DND-41 (cell line): ENCODE measurements around the gene OGG1.

Experiments
- ATAC-seq: fragments of 200-7000 bp; cut with Tn5 transposase; 3 replicates; pipeline ENCODE4 v1.9.1; 2021; ENCODE audit warnings: low read depth; ENCODE audit not compliant: insufficient read depth
- DNase-seq: peaks from one replicate; pipeline ENCODE4 v3.0.0-alpha.2; 2020
- H2AFZ ChIP-seq: 2 replicates; pipeline ENCODE4 v1.6.0; 2012; ENCODE audit warnings: low read depth, low read length
- H3K27ac ChIP-seq: 2 replicates; pipeline ENCODE4 v1.5.1; 2012; ENCODE audit warnings: low read length, inconsistent platforms
- H3K27me3 ChIP-seq: fragments of 200-600 bp; sonication (generic); 2 replicates; pipeline ENCODE4 v1.6.0; 2012; ENCODE audit warnings: low read length, mild to moderate bottlenecking, inconsistent platforms; ENCODE audit not compliant: insufficient read depth, poor library complexity
- H3K36me3 ChIP-seq: 2 replicates; pipeline ENCODE4 v1.5.1; 2012; ENCODE audit warnings: low read length, inconsistent platforms; ENCODE audit not compliant: insufficient read depth
- H3K4me1 ChIP-seq: 2 replicates; pipeline ENCODE4 v1.5.1; 2012; ENCODE audit warnings: mild to moderate bottlenecking, low read length; ENCODE audit not compliant: insufficient read depth
- H3K4me2 ChIP-seq: 2 replicates; pipeline ENCODE4 v1.6.0; 2012; ENCODE audit warnings: mild to moderate bottlenecking, moderate library complexity, low read length, inconsistent platforms; ENCODE audit not compliant: insufficient read depth
- H3K4me3 ChIP-seq, 2 experiments: fragments of 200-600 bp in 1 of 2; shearing (Covaris generic) in 1 of 2; 2 replicates each; pipeline ENCODE4 v1.5.1; 2012 to 2016; ENCODE audit warnings: inconsistent platforms in 2 of 2, low read length in 2 of 2, mild to moderate bottlenecking in 2 of 2, low read depth in 1 of 2, moderate library complexity in 1 of 2
- H3K79me2 ChIP-seq: 2 replicates; pipeline ENCODE4 v1.6.0; 2012; ENCODE audit warnings: low read length, inconsistent platforms; ENCODE audit not compliant: insufficient read depth
- H3K9ac ChIP-seq: 2 replicates; pipeline ENCODE4 v1.6.0; 2012; ENCODE audit warnings: low read depth, mild to moderate bottlenecking, inconsistent platforms, low read length, moderate library complexity
- H3K9me3 ChIP-seq: 2 replicates; pipeline ENCODE4 v1.5.1; 2012; ENCODE audit warnings: low read length, moderate library complexity, mild to moderate bottlenecking, inconsistent platforms; ENCODE audit not compliant: insufficient read depth, severe bottlenecking
- H4K20me1 ChIP-seq: 2 replicates; pipeline ENCODE4 v1.6.0; 2012; ENCODE audit warnings: low read length; ENCODE audit not compliant: insufficient read depth
- CTCF ChIP-seq: IDR thresholded peaks from 2 replicates; pipeline ENCODE4 v1.5.1; 2012; ENCODE audit warnings: borderline replicate concordance, low read length, moderate library complexity, mild to moderate bottlenecking; ENCODE audit not compliant: poor library complexity, severe bottlenecking; ENCODE audit errors: extremely low read depth
- EZH2 ChIP-seq: IDR thresholded peaks from 3 replicates; pipeline ENCODE4 v1.6.1; 2012; ENCODE audit warnings: borderline replicate concordance, low read depth, mild to moderate bottlenecking, moderate library complexity, low read length, inconsistent platforms; ENCODE audit not compliant: severe bottlenecking

OGG1 gene

GRCh38 chr3:9745521-9745920 lies 4.2 kb upstream of the OGG1 start:
- DNase-seq: no peak
- peaks cover 82% of the 10 kb centered on the region for H3K36me3 ChIP-seq
- peaks cover 14% of the 10 kb centered on the region for H3K4me1 ChIP-seq
- no peaks in the 10 kb centered on the region for H3K27me3 ChIP-seq
- H3K9me3 ChIP-seq: no peaks in the 10 kb centered on the region
- H3K27ac ChIP-seq: no peak overlapping the region
- no peaks in the 10 kb centered on the region for H3K79me2 ChIP-seq
- peaks cover 10% of the 10 kb centered on the region for H4K20me1 ChIP-seq
- no peak overlapping the region for H2AFZ ChIP-seq
- no peak overlapping the region for H3K4me3 ChIP-seq
- H3K9ac ChIP-seq: no peak overlapping the region
- no peak overlapping the region for H3K4me2 ChIP-seq
- TF ChIP-seq EZH2: no peak
- no peak for TF ChIP-seq CTCF
- no peak for ATAC-seq

GRCh38 chr3:9746330-9746729 lies 3.4 kb upstream of the OGG1 start:
- Histone ChIP-seq H3K79me2 (peaks cover 4% of the 10 kb centered on the region), H3K27me3 (no peaks in the 10 kb centered on the region), H3K4me1 (peaks cover 22% of the 10 kb centered on the region), H3K9me3 (no peaks in the 10 kb centered on the region), H3K4me3 (no peak overlapping the region), H3K4me2 (no peak overlapping the region), H2AFZ (no peak overlapping the region), H4K20me1 (peaks cover 7% of the 10 kb centered on the region; the same call in 1 of the 2 replicates), H3K36me3 (peaks cover 75% of the 10 kb centered on the region), H3K9ac (no peak overlapping the region), H3K27ac (no peak overlapping the region)
- ATAC-seq (no peak), DNase-seq (no peak)
- no peak for TF ChIP-seq CTCF
- TF ChIP-seq EZH2: no peak

GRCh38 chr3:9747267-9747666 lies 2.5 kb upstream of the OGG1 start:
- Histone ChIP-seq H3K9me3 (no peaks in the 10 kb centered on the region), H3K79me2 (peaks cover 4% of the 10 kb centered on the region), H3K27ac (no peak overlapping the region), H3K9ac (no peak overlapping the region), H3K27me3 (no peaks in the 10 kb centered on the region), H2AFZ (no peak overlapping the region), H4K20me1 (no peaks in the 10 kb centered on the region), H3K36me3 (peaks cover 74% of the 10 kb centered on the region), H3K4me1 (peaks cover 26% of the 10 kb centered on the region), H3K4me3 (no peak overlapping the region), H3K4me2 (no peak overlapping the region)
- DNase-seq: no peak
- ATAC-seq: no peak
- TF ChIP-seq CTCF (no peak), EZH2 (no peak)

- H3K27ac ChIP-seq: no peak overlapping the region
- peaks cover 66% of the 10 kb centered on the region for H3K36me3 ChIP-seq
- H3K4me1 ChIP-seq: peaks cover 26% of the 10 kb centered on the region
- H3K79me2 ChIP-seq: peaks cover 4% of the 10 kb centered on the region
- no peaks in the 10 kb centered on the region for H3K27me3 ChIP-seq
- DNase-seq (no peak), ATAC-seq (no peak)
- no peaks in the 10 kb centered on the region for H3K9me3 ChIP-seq
- no peaks in the 10 kb centered on the region for H4K20me1 ChIP-seq
- no peak overlapping the region for H2AFZ ChIP-seq
- TF ChIP-seq EZH2: no peak
- TF ChIP-seq CTCF: no peak
- no peak overlapping the region for H3K4me2 ChIP-seq
- no peak overlapping the region for H3K9ac ChIP-seq
- no peak overlapping the region for H3K4me3 ChIP-seq
Measured at GRCh38 chr3:9748031-9748430, 1.7 kb upstream of the OGG1 start.
